HEK293 (cell line): Measurements from ENCODE around the gene FLG2.
"Not testable (repeated sequence)": the region's sequence is repeated elsewhere in the genome, so short reads cannot be mapped to it uniquely, and the experiment has no call there.

Experiments used
- CTCF ChIP-seq: fragments of 450-650 bp; formaldehyde crosslinking; IDR thresholded peaks from 2 replicates; pipeline ENCODE4 v1.5.1; 2016; ENCODE audit warnings: missing biosample characterization, missing genetic modification characterization
- GFI1B ChIP-seq: fragments of 450-650 bp; formaldehyde crosslinking; IDR thresholded peaks from 2 replicates; pipeline ENCODE4 v1.5.1; 2016; ENCODE audit warnings: missing biosample characterization, missing genetic modification characterization
- KLF1 ChIP-seq: fragments of 450-650 bp; formaldehyde crosslinking; IDR thresholded peaks from 2 replicates; pipeline ENCODE4 v1.5.1; 2016; ENCODE audit warnings: missing biosample characterization, missing genetic modification characterization
- ZBTB8A ChIP-seq: fragments of 450-650 bp; formaldehyde crosslinking; IDR thresholded peaks from 2 replicates; pipeline ENCODE4 v1.5.1; 2016; ENCODE audit warnings: missing biosample characterization, missing genetic modification characterization
- ZNF223 ChIP-seq: fragments of 450-650 bp; formaldehyde crosslinking; IDR thresholded peaks from 2 replicates; pipeline ENCODE4 v1.5.1; 2016; ENCODE audit warnings: missing biosample characterization, missing genetic modification characterization
- ZNF354C ChIP-seq: fragments of 450-650 bp; formaldehyde crosslinking; IDR thresholded peaks from 2 replicates; pipeline ENCODE4 v1.5.1; 2016; ENCODE audit warnings: missing biosample characterization, missing genetic modification characterization, low read depth, borderline replicate concordance
- ZNF560 ChIP-seq: fragments of 450-650 bp; formaldehyde crosslinking; IDR thresholded peaks from 2 replicates; pipeline ENCODE4 v1.5.1; 2017; ENCODE audit warnings: missing biosample characterization, missing genetic modification characterization, borderline replicate concordance
- ZNF585B ChIP-seq: fragments of 450-650 bp; formaldehyde crosslinking; IDR thresholded peaks from 2 replicates; pipeline ENCODE4 v1.5.1; 2016; ENCODE audit warnings: missing biosample characterization, missing genetic modification characterization

- not testable (repeated sequence) for TF ChIP-seq GFI1B (tag by site-specific recombination); ZNF354C (tag by site-specific recombination); CTCF (tag by site-specific recombination); ZNF585B (tag by site-specific recombination); ZBTB8A (tag by site-specific recombination); ZNF560 (tag by site-specific recombination); ZNF223; KLF1
These were observed 53.7 kb downstream of the FLG2 start for GRCh38 chr1:152306123-152306522.
